Measurements from ENCODE around the gene IL1RN. TPM values are rescaled to one million over a fixed set of nuclear protein-coding genes. Genes with fewer than 3 reads are reported as not detected.

Gene IL1RN
- 1.1 TPM in 1 of 2 replicates, not detected in the other for total RNA-seq (ENCODE audit: low replicate concordance)

GRCh38 chr2:113126845-113127645, at the start of gene IL1RN:
TSS of gene IL1RN (plus strand) at chr2:113127598. CDS start at chr2:113127625, 27 bp downstream.
- H3K4me3 ChIP-seq (ENCODE audit: low read depth, low read length): no peak within 1 kb of the TSS
- no peak for TF ChIP-seq CTCF (IDR thresholded peaks at IDR 0.05; ENCODE audit: insufficient read depth, low read length)
- no peak for DNase-seq (ENCODE audit: low read depth)

- no peak for TF ChIP-seq CTCF (IDR thresholded peaks at IDR 0.05; ENCODE audit: insufficient read depth, low read length)
- H3K4me3 ChIP-seq (ENCODE audit: low read depth, low read length): no peak overlapping the region
- DNase-seq (ENCODE audit: low read depth): no peak
Observed at GRCh38 chr2:113077921-113078320, 49.5 kb upstream of the IL1RN start.

GRCh38 chr2:113078350-113078839, 49.0 kb upstream of the IL1RN start:
- H3K4me3 ChIP-seq (ENCODE audit: low read depth, low read length): no peak overlapping the region
- DNase-seq (ENCODE audit: low read depth): peak; percentile 51
- TF ChIP-seq CTCF (IDR thresholded peaks at IDR 0.05; ENCODE audit: insufficient read depth, low read length): no peak

- no peak for DNase-seq (ENCODE audit: low read depth)
- no peak for TF ChIP-seq CTCF (IDR thresholded peaks at IDR 0.05; ENCODE audit: insufficient read depth, low read length)
- H3K4me3 ChIP-seq (ENCODE audit: low read depth, low read length): no peak overlapping the region
Observed at GRCh38 chr2:113079131-113079530, 48.3 kb upstream of the IL1RN start.

GRCh38 chr2:113080134-113080533, 47.3 kb upstream of the IL1RN start:
- TF ChIP-seq CTCF (IDR thresholded peaks at IDR 0.05; ENCODE audit: insufficient read depth, low read length): peak; percentile 93
- DNase-seq (ENCODE audit: low read depth): peak; percentile 46
- H3K4me3 ChIP-seq (ENCODE audit: low read depth, low read length): no peak overlapping the region

GRCh38 chr2:113081488-113082210, 45.7 kb upstream of the IL1RN start:
- DNase-seq (ENCODE audit: low read depth): no peak
- TF ChIP-seq CTCF (IDR thresholded peaks at IDR 0.05; ENCODE audit: insufficient read depth, low read length): no peak

More at GRCh38 chr2:113081488-113082210, 45.7 kb upstream of the IL1RN start:
- no peak overlapping the region for H3K4me3 ChIP-seq (ENCODE audit: low read depth, low read length)
